H9 (cell line): ENCODE data around the gene TRIOBP. TPM values are rescaled to one million over a fixed set of nuclear protein-coding genes. Genes with fewer than 3 reads are reported as not detected.

Experiments used
- DNase-seq: peaks from one replicate; pipeline ENCODE4 v3.0.0-alpha.2; 2017
- H2AFZ ChIP-seq: one replicate; pipeline ENCODE4 v1.6.1; 2013; ENCODE audit warnings: mild to moderate bottlenecking, low read length, control low read depth, moderate library complexity
- H2AK5ac ChIP-seq: 2 replicates; pipeline ENCODE4 v1.6.1; 2013; ENCODE audit warnings: low read length, control low read depth, mixed read lengths; ENCODE audit not compliant: insufficient read length
- H2BK120ac ChIP-seq: one replicate; pipeline ENCODE4 v1.6.1; 2013; ENCODE audit warnings: low read depth, mild to moderate bottlenecking, low read length, control low read depth, inconsistent platforms; ENCODE audit not compliant: poor library complexity, severe bottlenecking
- H2BK12ac ChIP-seq: 2 replicates; pipeline ENCODE4 v1.6.1; 2013; ENCODE audit warnings: low read length, control low read depth, mixed read lengths, low read depth; ENCODE audit not compliant: insufficient read length
- H2BK15ac ChIP-seq: 2 replicates; pipeline ENCODE4 v1.6.1; 2013; ENCODE audit warnings: low read depth, low read length, control low read depth
- H2BK20ac ChIP-seq: one replicate; pipeline ENCODE4 v1.6.1; 2013; ENCODE audit warnings: low read depth, mild to moderate bottlenecking, low read length, control low read depth, inconsistent platforms; ENCODE audit not compliant: poor library complexity, severe bottlenecking
- H2BK5ac ChIP-seq: 2 replicates; pipeline ENCODE4 v1.6.1; 2013; ENCODE audit warnings: low read length, control low read depth, mixed read lengths; ENCODE audit not compliant: insufficient read length
- H3K14ac ChIP-seq: 2 replicates; pipeline ENCODE4 v1.6.1; 2013; ENCODE audit warnings: low read length, control low read depth; ENCODE audit not compliant: insufficient read depth
- H3K18ac ChIP-seq: 2 replicates; pipeline ENCODE4 v1.6.1; 2013; ENCODE audit warnings: low read depth, mild to moderate bottlenecking, mixed read lengths, low read length, control low read depth; ENCODE audit not compliant: insufficient read length
- H3K23ac ChIP-seq: 2 replicates; pipeline ENCODE4 v1.6.1; 2013; ENCODE audit warnings: low read length, control low read depth, mixed read lengths, low read depth; ENCODE audit not compliant: insufficient read length
- H3K23me2 ChIP-seq: 2 replicates; pipeline ENCODE4 v1.6.1; 2013; ENCODE audit warnings: low read depth, mild to moderate bottlenecking, mixed read lengths, low read length, control low read depth; ENCODE audit not compliant: insufficient read length, poor library complexity, severe bottlenecking
- H3K27ac ChIP-seq: 2 replicates; pipeline ENCODE4 v1.5.1; 2013; ENCODE audit warnings: low read length, control low read depth, mixed read lengths, low read depth; ENCODE audit not compliant: insufficient read length
- H3K27me3 ChIP-seq: 2 replicates; pipeline ENCODE4 v1.6.1; 2013; ENCODE audit warnings: low read length, control low read depth, inconsistent platforms; ENCODE audit not compliant: insufficient read depth
- H3K4ac ChIP-seq: 2 replicates; pipeline ENCODE4 v1.6.1; 2013; ENCODE audit warnings: low read depth, mild to moderate bottlenecking, control low read depth, inconsistent platforms, low read length, moderate library complexity
- H3K4me1 ChIP-seq: 2 replicates; pipeline ENCODE4 v1.6.1; 2013; ENCODE audit warnings: low read length, control low read depth, inconsistent platforms; ENCODE audit not compliant: insufficient read depth
- H3K4me2 ChIP-seq: 2 replicates; pipeline ENCODE4 v1.6.1; 2013; ENCODE audit warnings: low read length, control low read depth, mixed read lengths; ENCODE audit not compliant: insufficient read length, insufficient read depth
- H3K56ac ChIP-seq: 2 replicates; pipeline ENCODE4 v1.6.1; 2013; ENCODE audit warnings: low read depth, mild to moderate bottlenecking, mixed read lengths, low read length, control low read depth; ENCODE audit not compliant: insufficient read length
- H3K79me1 ChIP-seq: 2 replicates; pipeline ENCODE4 v1.6.1; 2013; ENCODE audit warnings: low read depth, mild to moderate bottlenecking, moderate library complexity, low read length, control low read depth, inconsistent platforms; ENCODE audit not compliant: insufficient read depth, poor library complexity, severe bottlenecking
- H3K79me2 ChIP-seq: 2 replicates; pipeline ENCODE4 v1.6.1; 2013; ENCODE audit warnings: low read length, control low read depth, inconsistent platforms; ENCODE audit not compliant: insufficient read depth
- H3K9ac ChIP-seq: 2 replicates; pipeline ENCODE4 v1.6.1; 2013; ENCODE audit warnings: low read length, control low read depth, mixed read lengths; ENCODE audit not compliant: insufficient read length; ENCODE audit errors: extremely low read depth
- H3K9me3 ChIP-seq: one replicate; pipeline ENCODE4 v1.6.1; 2013; ENCODE audit warnings: low read depth, low read length, inconsistent platforms; ENCODE audit not compliant: control insufficient read depth
- H3T11ph ChIP-seq: one replicate; pipeline ENCODE4 v1.6.1; 2013; ENCODE audit warnings: mild to moderate bottlenecking, low read length, control low read depth, inconsistent platforms
- H4K20me1 ChIP-seq: one replicate; pipeline ENCODE4 v1.6.1; 2013; ENCODE audit not compliant: control insufficient read depth, insufficient read length, insufficient read depth
- H4K5ac ChIP-seq: 2 replicates; pipeline ENCODE4 v1.6.1; 2013; ENCODE audit warnings: low read depth, mild to moderate bottlenecking, mixed read lengths, low read length, control low read depth; ENCODE audit not compliant: insufficient read length
- H4K8ac ChIP-seq: replicated peaks from 2 replicates; pipeline ENCODE4 v1.6.1; 2013; ENCODE audit warnings: low read length, control low read depth, mixed read lengths, low read depth; ENCODE audit not compliant: insufficient read length
- H4K91ac ChIP-seq: 2 replicates; pipeline ENCODE4 v1.6.1; 2013; ENCODE audit warnings: low read depth, mild to moderate bottlenecking, moderate library complexity, mixed read lengths, low read length, control low read depth; ENCODE audit not compliant: insufficient read length
- H3K27ac Mint-ChIP-seq, 3 experiments: 2 replicates in 2 of 3; 3 replicates in 1 of 3; pipeline ENCODE4 v1.8.0; 2020 to 2021; ENCODE audit warnings: mixed read lengths in 3 of 3, mild to moderate bottlenecking in 1 of 3, moderate library complexity in 1 of 3
- H3K27me3 Mint-ChIP-seq: 2 replicates; pipeline ENCODE4 v1.8.0; 2021; ENCODE audit warnings: low read depth, mild to moderate bottlenecking, moderate library complexity, mixed read lengths
- H3K36me3 Mint-ChIP-seq, 3 experiments: 2 replicates in 2 of 3; 3 replicates in 1 of 3; pipeline ENCODE4 v1.8.0; 2020 to 2021; ENCODE audit warnings: low read depth in 3 of 3, mixed read lengths in 3 of 3; ENCODE audit not compliant: insufficient read depth in 1 of 3
- H3K4me1 Mint-ChIP-seq, 2 experiments: 2 replicates each; pipeline ENCODE4 v1.8.0; 2020; ENCODE audit warnings: mixed read lengths in 2 of 2
- H3K4me3 Mint-ChIP-seq, 2 experiments: 2 replicates in 1 of 2; 3 replicates in 1 of 2; pipeline ENCODE4 v1.8.0; 2020 to 2021; ENCODE audit warnings: mild to moderate bottlenecking in 2 of 2, mixed read lengths in 2 of 2, moderate library complexity in 1 of 2
- H3K9me3 Mint-ChIP-seq, 2 experiments: 2 replicates in 1 of 2; 3 replicates in 1 of 2; pipeline ENCODE4 v1.8.0; 2020; ENCODE audit warnings: mild to moderate bottlenecking in 2 of 2, mixed read lengths in 2 of 2, moderate library complexity in 1 of 2
- CTCF ChIP-seq: fragments of 200-600 bp; sonication (generic); conservative IDR thresholded peaks from 3 replicates; pipeline ENCODE4 v1.8.0; 2021; ENCODE audit warnings: antibody characterized with exemption, mild to moderate bottlenecking
- WGBS: extraction: QIAGEN DNeasy Blood & Tissue Kit; methylation state at CpG from one replicate; pipeline ENCODE4 v1.1.7; 2013; ENCODE audit warnings: missing lambda C conversion rate, low lambda C conversion rate, mixed read lengths; ENCODE audit not compliant: insufficient read length; ENCODE audit errors: extremely low coverage; 5-methylcytosine and 5-hydroxymethylcytosine counted together
- total RNA-seq: library from RNA; stranded (reverse); gene quantifications from 2 replicates; pipeline ENCODE4 v1.2.1, GENCODE V29; 2021

Gene TRIOBP
- total RNA-seq, 1 experiment from 2014 or later = 52.7 TPM

- peak overlapping the region; percentile 34 to 65 for H3K4me3 Mint-ChIP-seq
- no peaks in the 10 kb centered on the region for H3K9me3 ChIP-seq
- peaks cover 51% of the 10 kb centered on the region for H3K27me3 Mint-ChIP-seq
- no peak overlapping the region for H2BK5ac ChIP-seq
- H4K91ac ChIP-seq = no peak overlapping the region
- no peaks in the 10 kb centered on the region for H3K79me1 ChIP-seq
- no CpG with 5 or more reads among the region's 14 CpGs for WGBS
- no peak overlapping the region for H3K56ac ChIP-seq
- peak overlapping the region; percentile 41 for H3K4me2 ChIP-seq
- no peak overlapping the region for H2BK120ac ChIP-seq
- H3K27ac Mint-ChIP-seq = no peak overlapping the region; a peak in 1 of 7 replicates
- H2BK12ac ChIP-seq = no peak overlapping the region
- no peak overlapping the region for H3K18ac ChIP-seq
- no peak overlapping the region for H3K23ac ChIP-seq
- no peak for DNase-seq
- no peak overlapping the region for H3K9ac ChIP-seq
- H4K20me1 ChIP-seq = no peaks in the 10 kb centered on the region
- H3K4ac ChIP-seq = no peak overlapping the region
- no peak for TF ChIP-seq CTCF
- peaks cover 11% of the 10 kb centered on the region for H3K23me2 ChIP-seq
- H2AFZ ChIP-seq = no peak overlapping the region
- H3K14ac ChIP-seq = peak overlapping the region; percentile 28
- H2BK15ac ChIP-seq = no peak overlapping the region
- H4K5ac ChIP-seq = no peak overlapping the region
- peaks cover 5 to 15% (median 11%) of the 10 kb centered on the region in 3 experiments; a peak in 6 of 7 replicates for H3K36me3 Mint-ChIP-seq
- H3K4me1 ChIP-seq = peaks cover 3% of the 10 kb centered on the region; the same call in 1 of the 2 replicates
- no peak overlapping the region for H2AK5ac ChIP-seq
- H3K79me2 ChIP-seq = no peaks in the 10 kb centered on the region
- H3K9me3 Mint-ChIP-seq = no peaks in the 10 kb centered on the region; a peak in 1 of 5 replicates
- H2BK20ac ChIP-seq = no peak overlapping the region
- no peaks in the 10 kb centered on the region; the same call in 1 of the 2 replicates for H3K27me3 ChIP-seq
- H3K4me1 Mint-ChIP-seq = peaks cover 24 to 32% of the 10 kb centered on the region in 2 experiments
- no peak overlapping the region for H3K27ac ChIP-seq
- no peak overlapping the region for H4K8ac ChIP-seq
- no peak overlapping the region for H3T11ph ChIP-seq
These were observed 122.2 kb downstream of the TRIOBP start for GRCh38 chr22:37819105-37819433.
